GM18511 (cell line): ENCODE data around the gene TNPO2.
"Not testable (repeated sequence)": the region's sequence is repeated elsewhere in the genome, so short reads cannot be mapped to it uniquely, and the experiment has no call there.

ENCODE experiments used
- ATAC-seq: cut with Tn5 transposase; IDR thresholded peaks from one replicate; pipeline ENCODE4 v1.9.1; 2021; ENCODE audit warnings: mild to moderate bottlenecking, moderate library complexity; ENCODE audit not compliant: unreplicated experiment

Gene TNPO2

GRCh38 chr19:12737835-12738351, 14.2 kb upstream of the TNPO2 start:
- ATAC-seq: no peak

DNA sequence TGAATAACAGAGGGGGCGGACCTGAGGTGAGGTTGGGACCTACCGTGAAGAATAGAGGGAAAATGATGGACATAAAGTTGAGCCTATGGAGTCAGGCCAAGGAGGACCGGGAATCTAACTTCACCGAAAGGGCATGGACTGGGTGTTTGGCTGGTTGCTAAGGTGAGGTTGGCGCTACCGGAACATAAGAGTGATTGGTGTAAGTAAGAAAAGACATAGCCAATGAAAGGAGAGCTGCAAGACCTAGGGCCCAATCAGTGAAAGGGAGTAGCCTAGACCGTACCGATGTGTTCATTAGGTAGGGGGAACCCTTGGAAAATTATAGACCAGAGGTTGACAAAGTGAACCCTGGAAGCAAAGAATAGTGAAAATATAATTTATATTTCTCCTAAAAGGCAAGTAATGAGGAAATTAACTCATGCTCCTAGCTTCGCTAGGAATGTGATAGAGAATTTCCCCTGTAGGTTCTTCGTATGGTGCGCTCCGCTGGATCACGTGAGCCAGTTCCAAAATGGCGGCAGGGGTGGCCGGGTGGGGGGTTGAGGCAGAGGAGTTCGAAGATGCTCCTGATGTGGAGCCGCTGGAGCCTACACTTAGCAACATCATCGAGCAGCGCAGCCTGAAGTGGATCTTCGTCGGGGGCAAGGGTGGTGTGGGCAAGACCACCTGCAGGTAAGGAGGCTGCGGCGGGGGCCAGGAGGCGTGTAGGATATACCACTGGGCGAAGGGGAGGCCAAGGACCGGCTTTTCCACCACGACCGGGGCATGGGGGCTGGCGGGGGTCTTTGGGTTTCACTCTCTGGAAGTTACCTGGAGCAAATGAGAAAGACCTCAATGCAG, 13.5 kb upstream of the TNPO2 start, which contains the start of gene GET3:
Gene GET3 (plus strand): TSS at position 503 of the 840 bp plus-strand sequence. CDS start 9 bp downstream, at position 512.
- peak; percentile 83 for ATAC-seq

GRCh38 chr19:12733369-12734214, 9.9 kb upstream of the TNPO2 start:
- ATAC-seq: no peak

DNA sequence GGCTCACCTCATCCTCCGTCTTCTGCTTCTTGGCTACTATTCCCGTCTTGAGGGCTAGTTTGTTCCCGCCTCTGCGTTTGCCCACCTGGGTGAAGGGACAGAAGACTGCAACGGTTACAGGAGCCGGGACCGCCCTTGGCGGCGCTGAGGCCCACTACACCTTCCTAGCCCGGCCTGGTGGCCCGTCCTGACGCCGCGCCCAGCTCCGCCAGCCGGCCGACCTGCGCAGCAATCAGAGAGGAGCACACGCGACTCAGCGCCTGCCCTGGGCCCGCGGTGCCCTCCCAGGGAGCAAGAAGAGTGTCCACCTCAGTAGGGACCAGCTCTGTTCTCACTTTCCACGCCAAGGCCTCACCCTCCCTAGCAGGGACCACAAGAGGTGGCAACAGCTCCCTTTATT, 7.6 kb upstream of the TNPO2 start:
- ATAC-seq: no peak

GRCh38 chr19:12730064-12730463, 6.3 kb upstream of the TNPO2 start:
- no peak for ATAC-seq

DNA sequence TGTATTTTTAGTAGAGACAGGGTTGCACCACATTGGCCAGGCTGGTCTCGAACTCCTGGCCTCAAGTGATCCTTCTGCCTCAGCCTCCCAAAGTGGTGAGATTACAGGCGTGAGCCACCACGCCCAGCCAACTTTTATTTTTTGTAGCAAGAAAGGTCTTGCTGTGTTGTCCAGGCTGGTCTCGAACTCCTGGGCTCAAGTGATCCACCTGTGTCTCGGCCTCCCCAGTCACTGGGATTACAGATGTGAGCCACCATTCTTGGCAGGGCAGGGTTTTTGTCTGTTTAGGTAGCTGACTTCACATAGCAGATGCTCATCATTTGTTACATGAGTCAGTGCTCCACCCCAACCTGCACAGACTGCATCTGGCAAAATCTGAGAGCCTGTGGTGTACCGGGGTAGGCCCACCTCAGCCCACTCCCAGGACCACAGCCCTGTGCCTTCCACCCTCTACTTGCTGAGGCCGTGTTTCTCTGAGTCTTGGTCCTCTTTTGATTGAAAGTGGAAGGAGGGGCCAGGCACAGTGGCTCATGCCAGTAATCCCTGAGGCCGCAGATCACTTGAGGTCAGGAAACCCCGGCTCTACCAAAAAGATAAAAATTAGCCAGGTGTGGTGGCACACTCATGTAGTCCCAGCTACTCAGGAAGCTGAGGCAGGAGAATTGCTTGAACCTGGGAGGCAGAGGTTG, 4.2 kb upstream of the TNPO2 start:
- ATAC-seq: no peak

DNA sequence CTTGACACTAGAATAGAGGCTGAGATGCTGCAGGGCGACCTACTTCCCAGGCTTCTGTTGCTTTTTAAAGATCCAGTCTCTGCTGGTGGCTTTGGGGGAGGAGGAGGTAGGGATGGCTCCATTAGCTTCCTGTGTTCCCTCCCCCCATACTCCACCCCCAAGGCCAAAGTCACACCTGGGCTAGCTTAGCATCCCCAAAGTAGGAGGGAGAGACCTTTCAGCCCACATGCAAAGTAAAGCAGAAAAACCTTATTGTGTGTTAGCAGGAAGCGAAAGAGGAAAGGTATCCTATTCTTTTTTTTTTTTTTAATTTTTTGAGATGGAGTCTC, 3.2 kb upstream of the TNPO2 start:
- no peak for ATAC-seq

DNA sequence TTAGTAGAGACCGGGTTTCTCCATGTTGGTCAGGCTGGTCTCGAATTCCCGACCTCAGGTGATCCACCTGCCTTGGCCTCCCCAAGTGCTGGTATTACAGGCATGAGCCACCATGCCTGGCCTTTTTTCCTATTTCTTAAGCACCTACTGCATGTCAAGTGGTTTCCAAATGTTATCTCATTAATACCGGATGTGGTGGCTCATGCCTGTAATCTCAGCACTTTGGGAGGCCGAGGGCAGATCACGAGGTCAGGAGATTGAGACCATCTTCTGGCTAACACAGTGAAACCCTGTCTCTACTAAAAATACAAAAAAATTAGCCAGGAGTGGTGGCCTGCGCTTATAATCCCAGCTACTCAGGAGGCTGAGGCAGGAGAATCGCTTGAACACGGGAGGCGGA, 1.9 kb upstream of the TNPO2 start:
- ATAC-seq: not testable (repeated sequence)

DNA sequence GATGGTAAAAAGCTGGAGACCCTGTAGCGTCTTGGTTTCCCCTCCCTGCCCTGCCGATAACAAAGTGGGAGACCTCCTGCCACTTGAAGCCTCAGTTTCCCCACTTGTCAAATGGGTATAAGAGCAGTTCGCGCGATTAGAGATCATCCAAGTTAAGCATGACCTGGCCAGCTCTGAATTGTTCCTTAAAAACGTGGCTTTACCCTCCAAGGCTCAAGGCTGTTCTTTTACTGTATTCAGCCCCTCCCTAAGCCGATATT, 421 bp downstream of the TNPO2 start:
- ATAC-seq: no peak

DNA sequence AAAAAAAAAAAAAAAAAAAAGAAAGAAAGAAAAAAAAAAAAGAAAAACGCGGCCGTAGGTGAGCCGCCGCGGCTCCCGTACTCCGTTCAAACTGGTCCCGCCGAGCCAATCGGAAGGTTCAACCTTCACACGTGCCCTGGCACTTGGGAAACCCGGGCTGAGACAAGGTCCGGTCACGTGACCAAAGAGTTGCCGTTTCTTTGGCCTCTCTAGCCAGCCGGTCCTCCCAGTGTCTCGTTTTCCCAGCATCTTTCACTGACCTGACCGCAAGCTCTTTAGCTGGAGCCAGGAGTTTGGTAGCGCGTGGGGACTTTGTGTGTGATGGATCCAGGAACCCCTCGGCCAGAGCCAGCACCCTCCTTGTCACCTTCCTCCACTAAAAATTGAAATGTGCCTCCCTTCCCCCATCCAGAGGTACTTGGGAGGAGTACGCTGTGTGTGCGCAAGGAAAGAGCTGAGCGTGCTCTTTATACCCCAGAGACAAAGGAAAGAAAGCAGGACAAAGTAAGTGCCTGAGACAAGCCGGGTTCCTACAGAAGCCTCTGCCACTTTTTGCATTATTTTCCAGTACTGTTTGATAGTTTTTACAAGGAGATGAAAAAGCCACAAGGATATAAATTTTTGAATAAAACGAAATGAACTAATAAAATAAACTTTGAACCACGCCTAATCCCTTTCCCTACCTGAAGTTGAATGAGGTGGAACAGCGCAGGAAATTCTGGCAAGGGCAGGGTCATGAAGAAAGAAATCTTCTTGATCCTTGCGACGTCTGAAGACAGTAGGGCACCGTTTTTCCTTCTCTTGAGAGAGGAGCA, 959 bp downstream of the TNPO2 start:
- peak; percentile 83 for ATAC-seq

DNA sequence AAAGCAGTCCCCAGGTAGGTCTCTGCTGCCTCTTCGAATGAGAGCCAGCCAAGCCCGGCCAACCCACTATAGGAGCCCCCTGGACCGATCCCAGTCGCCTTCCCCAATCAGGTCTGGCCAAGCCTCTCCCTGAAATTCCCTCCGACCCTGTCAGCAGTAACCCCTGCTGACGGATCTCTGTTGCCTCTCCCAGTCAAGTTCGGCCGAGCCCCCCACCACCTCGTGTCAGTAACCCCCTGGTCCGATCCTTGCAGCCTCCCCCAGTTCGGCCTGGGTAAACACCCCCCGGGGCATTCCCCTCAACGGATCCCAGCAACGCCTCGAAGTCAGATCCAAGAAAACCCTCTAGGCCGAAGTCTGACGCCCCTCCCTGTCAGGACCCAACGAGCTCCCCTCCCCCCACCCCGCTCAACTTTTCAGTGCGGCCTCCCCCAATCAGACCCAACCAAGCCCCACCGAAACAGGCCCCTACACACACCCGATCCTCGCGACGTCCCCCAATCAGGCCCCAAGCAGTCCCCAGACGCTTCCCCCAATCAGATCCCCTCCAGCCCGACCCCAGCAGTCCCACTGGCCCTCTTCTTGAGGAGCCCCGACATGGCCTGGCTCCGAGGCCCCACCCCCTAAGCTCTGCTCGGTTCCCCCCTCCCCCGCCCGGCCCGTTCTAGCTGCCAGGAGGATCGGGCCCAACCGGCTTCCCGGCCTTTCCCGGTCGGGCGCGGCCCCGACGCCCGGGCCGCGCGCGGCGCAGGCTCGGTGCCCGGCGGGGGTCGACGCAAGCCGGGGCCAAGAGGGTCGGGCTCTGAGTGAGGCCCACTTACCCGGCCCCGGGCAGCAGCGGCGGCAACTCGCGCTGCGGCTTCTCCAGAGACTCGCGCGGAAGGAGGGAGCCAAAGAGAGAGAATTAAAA, 1.8 kb downstream of the TNPO2 start:
- peak; percentile 40 for ATAC-seq

GRCh38 chr19:12720851-12721655, 2.7 kb downstream of the TNPO2 start:
- no peak for ATAC-seq

DNA sequence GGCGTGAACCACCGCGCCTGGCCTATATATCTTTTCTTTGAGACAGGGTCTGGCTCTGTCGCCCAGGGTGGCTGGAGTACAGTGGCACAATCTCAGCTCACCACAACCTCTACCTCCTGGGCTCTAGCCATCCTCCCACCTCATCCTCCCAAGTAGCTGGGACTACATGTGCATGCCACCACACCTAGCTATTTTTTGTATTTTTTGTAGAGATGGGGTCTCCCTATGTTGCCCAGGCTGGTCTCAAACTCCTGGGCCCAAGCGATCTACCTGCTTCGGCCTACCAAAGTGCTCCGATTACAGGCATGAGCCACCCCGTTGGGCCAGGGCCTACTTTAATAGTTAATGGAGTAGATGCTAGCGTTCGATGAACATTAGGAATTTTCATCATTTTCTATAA, 3.4 kb downstream of the TNPO2 start:
- no peak for ATAC-seq

DNA sequence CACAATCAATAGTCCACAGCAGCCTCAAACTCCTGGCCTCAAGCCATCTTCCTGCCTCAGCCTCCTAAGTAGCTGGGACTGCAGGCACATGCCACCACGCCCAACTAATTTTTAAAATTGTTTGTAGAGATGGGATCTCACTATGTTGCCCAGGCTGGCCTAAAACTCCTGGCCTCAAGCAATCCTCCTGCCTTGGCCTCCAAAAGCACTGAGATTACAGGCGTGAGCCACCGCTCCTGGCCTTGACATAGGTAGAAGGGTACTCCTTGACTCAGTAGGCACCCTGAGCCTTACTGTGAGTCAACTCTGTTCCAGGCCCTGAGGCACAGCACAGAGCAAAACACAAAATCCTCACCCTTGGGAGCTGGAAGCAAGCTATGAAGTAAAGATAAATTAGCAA, 7.8 kb downstream of the TNPO2 start:
- ATAC-seq: no peak

DNA sequence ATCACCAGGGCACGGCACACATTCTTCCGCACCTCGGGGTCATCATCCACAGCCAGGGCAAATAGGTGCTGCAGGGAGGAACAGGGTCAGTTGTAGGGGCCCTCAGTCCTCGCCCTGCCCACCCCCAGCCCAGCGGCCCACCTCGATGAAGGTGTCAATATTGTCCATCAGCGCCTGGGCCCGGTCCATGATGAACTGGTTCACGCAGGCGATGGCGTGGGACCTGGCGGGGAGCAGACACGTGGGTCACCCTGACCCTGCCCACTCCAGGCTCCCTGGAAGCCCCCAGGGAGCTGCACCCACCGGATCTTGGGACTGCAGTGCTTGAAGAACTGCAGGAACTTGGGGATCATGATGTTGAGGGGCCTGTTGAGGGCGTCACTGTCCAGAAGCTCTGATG, 8.6 kb downstream of the TNPO2 start:
- ATAC-seq: no peak

DNA sequence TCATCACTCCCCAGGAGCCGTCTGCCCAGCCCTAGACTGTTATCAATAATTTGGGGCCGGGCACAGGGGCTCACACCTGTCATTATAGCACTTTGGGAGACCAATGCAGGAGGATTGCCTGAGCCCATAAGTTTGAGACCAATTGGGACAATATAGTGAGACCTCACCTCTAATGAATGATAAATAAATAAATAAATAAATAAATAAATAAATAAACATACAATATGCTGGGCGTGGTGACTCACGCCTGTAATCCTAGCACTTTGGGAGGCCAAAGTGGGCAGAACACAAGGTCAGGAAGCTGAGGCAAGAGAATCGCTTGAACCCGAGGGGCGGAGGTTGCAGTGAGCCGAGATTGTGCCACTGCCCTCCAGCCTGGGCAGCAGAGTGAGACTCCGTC, 10.4 kb downstream of the TNPO2 start:
- not testable (repeated sequence) for ATAC-seq

- ATAC-seq: not testable (repeated sequence)
Measured at GRCh38 chr19:12712077-12712476, 11.7 kb downstream of the TNPO2 start.

DNA sequence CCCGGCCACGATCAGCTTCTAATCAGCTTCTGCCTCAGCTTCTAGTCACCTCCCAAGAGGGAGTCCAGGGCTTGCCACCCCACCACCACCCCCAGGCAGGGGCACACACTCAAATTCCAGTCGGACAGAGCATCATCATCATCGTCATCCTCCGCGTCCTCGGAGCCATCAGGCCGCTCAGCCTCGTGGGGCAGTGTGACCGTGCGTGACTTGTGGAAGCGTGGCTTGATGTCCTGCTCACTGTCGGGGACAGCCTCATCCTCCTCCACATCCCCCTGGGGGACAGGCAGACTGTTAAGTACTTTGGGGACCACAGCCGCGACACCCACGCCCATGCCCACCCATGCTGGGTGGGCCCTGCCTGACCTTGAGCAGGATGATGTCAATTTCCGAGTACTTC, 12.5 kb downstream of the TNPO2 start:
- no peak for ATAC-seq

DNA sequence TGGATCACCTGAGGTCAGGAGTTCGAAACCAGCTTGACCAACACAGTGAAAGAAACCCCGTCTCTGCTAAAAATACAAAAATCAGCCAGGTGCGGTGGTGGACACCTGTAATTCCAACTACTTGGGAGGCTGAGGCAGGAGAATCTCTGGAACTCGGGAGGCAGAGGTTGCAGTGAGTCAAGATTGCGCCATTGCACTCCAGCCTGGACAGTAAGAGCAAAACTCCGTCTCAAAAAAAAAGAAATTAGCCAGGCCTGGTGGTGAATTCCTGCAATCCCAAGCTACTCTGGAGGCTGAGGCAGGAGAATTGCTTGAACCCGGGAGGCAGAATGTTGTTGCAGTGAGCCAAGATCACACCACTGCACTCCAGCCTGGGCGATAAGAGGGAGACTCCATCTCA, 15.1 kb downstream of the TNPO2 start:
- no peak for ATAC-seq
